Mucosa of descending colon (tissue), 3 donors: Measurements from ENCODE around the gene ZNF8. TPM values are rescaled to one million over a fixed set of nuclear protein-coding genes. Genes with fewer than 3 reads are reported as not detected.

Source experiments
- ATAC-seq: fragments of 200-7000 bp; cut with Tn5 transposase; one replicate; pipeline ENCODE4 v1.9.1; 2020; ENCODE audit warnings: mild to moderate bottlenecking, moderate library complexity
- DNase-seq, 3 donors: peaks; one replicate each; pipeline ENCODE4 v3.0.0-alpha.2; 2020
- H3K36me3 ChIP-seq: fragments of 200-600 bp; one replicate; pipeline ENCODE4 v1.8.0; 2021; ENCODE audit warnings: low read depth, mild to moderate bottlenecking
- H3K4me1 ChIP-seq: fragments of 200-600 bp; one replicate; pipeline ENCODE4 v1.8.0; 2021; ENCODE audit warnings: low read depth, mild to moderate bottlenecking
- H3K4me3 ChIP-seq: fragments of 200-600 bp; one replicate; pipeline ENCODE4 v1.8.0; 2021; ENCODE audit warnings: mild to moderate bottlenecking
- H3K9me3 ChIP-seq: fragments of 200-600 bp; one replicate; pipeline ENCODE4 v1.8.0; 2021; ENCODE audit warnings: mild to moderate bottlenecking
- intact Hi-C, 2 donors: fragments of 100-400 bp; cut with DNase I in 1 of 2; cut with micrococcal nuclease in 1 of 2; formaldehyde crosslinking; loops; one replicate each; pipeline versions ENCODE4 v1.11.0 to v1.11.1; 2022; cut with DNase I, micrococcal nuclease
- total RNA-seq, 3 donors: library from RNA; stranded (reverse); fragmentation: NEBNext Ultra II Directional in 2 of 3; extraction: Animal tissue kit (Norgen Biotek cat#: 25700) in 2 of 3; gene quantifications; one replicate each; pipeline versions ENCODE4 v1.2.1 to v1.2.4, GENCODE V29; 2021 to 2023
- TF ChIP-seq, protein P1 (sequence below): fragments of 200-600 bp; IDR thresholded peaks from one replicate; pipeline ENCODE4 v1.8.0; 2022; ENCODE audit warnings: antibody characterized with exemption, mild to moderate bottlenecking
- donor health status: DM: no; HTN: no; CAD: no; lungs with moderate emphysema.
- donor health status: DM: no; HTN: no; CAD: no.
- donor health status: DM: no; HTN: yes; CAD: no.

ZNF8 gene
- total RNA-seq, 3 donors from 2014 or later: 3.6 to 7.9 (median 3.8) TPM

DNA sequence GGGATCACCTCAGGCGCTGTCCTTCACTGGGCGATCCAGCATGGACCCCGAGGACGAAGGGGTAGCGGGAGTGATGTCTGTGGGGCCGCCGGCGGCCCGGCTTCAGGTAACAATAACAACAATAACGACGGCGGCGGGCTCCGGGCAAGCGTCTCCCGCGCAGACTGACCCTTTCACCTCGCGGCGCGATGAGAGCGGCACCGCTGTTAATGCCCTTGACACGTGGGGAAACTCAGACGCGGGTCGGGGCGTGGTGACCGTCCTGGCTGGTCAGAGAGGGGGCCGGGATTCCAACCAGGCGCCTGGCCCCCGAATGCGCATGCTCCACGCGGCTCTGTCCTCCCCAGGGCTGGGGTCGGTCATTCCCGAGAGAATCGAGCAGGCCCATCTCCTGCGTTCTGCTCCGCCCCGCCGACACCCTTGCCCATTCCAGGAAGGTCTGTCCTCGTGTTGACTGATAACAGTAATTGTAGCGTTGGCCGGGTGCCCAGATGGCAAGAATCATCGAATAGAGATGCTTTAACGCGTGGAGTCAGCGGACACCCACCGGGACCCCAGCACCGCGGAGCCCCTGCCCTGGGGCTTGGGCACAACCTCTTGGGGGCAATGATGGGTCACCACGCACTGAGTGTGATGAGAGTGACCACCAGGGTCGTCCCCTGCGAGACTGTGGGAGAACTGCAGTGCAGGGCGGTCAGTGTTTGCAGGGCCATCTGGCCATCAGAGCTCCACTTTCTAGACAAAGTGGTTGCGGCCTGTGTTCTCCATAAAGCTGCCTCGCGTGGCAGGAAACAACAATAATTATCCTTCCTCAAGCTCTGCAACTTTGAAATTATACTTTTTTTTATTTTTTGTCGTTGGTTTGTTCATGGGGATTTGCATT, 528 bp downstream of the ZNF8 start:
- intact Hi-C loops: no loop called here
- ATAC-seq: peak; percentile 50
- DNase-seq: peak; percentile 73 to 83 (median 77)
- peaks cover 33% of the 10 kb centered on the region for H3K9me3 ChIP-seq
- peak overlapping the region; percentile 80 for H3K4me3 ChIP-seq
- no peaks in the 10 kb centered on the region for H3K4me1 ChIP-seq
- no peaks in the 10 kb centered on the region for H3K36me3 ChIP-seq
- TF ChIP-seq, protein P1, sequence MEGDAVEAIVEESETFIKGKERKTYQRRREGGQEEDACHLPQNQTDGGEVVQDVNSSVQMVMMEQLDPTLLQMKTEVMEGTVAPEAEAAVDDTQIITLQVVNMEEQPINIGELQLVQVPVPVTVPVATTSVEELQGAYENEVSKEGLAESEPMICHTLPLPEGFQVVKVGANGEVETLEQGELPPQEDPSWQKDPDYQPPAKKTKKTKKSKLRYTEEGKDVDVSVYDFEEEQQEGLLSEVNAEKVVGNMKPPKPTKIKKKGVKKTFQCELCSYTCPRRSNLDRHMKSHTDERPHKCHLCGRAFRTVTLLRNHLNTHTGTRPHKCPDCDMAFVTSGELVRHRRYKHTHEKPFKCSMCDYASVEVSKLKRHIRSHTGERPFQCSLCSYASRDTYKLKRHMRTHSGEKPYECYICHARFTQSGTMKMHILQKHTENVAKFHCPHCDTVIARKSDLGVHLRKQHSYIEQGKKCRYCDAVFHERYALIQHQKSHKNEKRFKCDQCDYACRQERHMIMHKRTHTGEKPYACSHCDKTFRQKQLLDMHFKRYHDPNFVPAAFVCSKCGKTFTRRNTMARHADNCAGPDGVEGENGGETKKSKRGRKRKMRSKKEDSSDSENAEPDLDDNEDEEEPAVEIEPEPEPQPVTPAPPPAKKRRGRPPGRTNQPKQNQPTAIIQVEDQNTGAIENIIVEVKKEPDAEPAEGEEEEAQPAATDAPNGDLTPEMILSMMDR: no peak

DNA sequence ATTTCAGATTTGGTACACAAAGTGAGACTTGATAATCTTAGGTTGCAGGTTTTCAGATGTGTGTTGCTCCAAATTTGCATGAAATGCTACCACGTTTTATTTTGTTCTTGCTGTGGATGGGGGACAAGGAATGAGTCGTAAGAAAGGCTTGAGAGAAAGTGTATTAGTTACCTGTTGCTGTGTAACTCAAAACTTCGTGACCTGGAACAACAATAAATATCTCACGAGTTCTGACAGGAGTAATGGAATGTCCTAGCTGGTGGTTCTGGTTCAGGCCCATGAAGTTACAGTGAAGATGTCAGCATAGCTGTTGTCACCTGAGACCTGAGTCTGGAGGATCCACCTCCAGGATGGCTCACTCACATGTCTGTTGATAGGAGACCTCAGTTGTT, 1.2 kb downstream of the ZNF8 start:
- TF ChIP-seq, protein P1: no peak
- no peak overlapping the region for H3K4me3 ChIP-seq
- intact Hi-C loops: no loop called here
- no peaks in the 10 kb centered on the region for H3K4me1 ChIP-seq
- no peak for DNase-seq
- no peak for ATAC-seq
- H3K36me3 ChIP-seq: no peaks in the 10 kb centered on the region
- H3K9me3 ChIP-seq: peaks cover 28% of the 10 kb centered on the region

DNA sequence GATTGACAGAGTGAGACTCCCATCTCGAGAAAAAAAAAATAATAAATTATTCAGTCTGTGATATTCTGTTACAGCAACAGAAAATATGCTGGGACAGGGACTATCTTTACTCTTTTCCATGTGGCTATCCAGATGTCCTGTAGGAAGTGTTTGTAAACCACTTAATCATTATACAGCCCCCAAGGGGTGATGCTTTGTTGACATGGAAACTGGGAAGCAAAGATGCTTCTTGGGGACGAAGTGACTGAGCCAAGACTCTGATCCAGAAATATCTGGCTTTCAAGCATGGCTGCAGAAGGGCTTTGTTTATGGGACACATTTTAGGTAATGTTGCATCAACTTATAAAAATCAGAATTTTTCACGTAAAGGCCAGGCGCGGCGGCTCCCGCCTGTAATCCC, 5.4 kb downstream of the ZNF8 start:
- intact Hi-C loops: no loop called here

DNA sequence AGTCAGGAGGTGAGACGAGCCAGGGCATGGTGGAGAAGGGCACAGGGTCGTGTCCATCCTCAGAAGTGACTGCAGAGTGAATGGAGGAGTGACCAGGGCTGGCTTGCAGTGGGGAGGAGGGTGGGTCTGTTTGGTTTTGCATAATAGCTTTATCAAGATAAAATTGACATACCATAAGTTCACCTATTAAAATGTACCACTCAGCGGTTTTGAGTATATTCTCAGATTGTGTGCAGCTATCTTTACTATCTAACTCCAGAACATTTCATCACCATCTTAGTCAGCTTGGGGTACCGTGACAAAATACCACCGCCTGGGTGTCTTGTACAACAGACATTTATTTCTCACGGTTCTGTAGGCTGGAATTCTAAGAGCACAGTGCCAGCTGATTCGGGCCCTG, 13.2 kb downstream of the ZNF8 start:
- H3K9me3 ChIP-seq: peaks cover 62% of the 10 kb centered on the region
- TF ChIP-seq, protein P1: no peak
- no peak overlapping the region for H3K4me3 ChIP-seq
- no peak for ATAC-seq
- intact Hi-C loops: no loop called here
- peaks cover 16% of the 10 kb centered on the region for H3K36me3 ChIP-seq
- no peak for DNase-seq
- no peaks in the 10 kb centered on the region for H3K4me1 ChIP-seq

More for the DNA sequence above, 5.4 kb downstream of the ZNF8 start:
- ATAC-seq (no peak), DNase-seq (no peak)
- Histone ChIP-seq H3K4me3 (no peak overlapping the region), H3K4me1 (no peaks in the 10 kb centered on the region), H3K9me3 (peaks cover 11% of the 10 kb centered on the region), H3K36me3 (no peaks in the 10 kb centered on the region)
- TF ChIP-seq, protein P1: no peak

DNA sequence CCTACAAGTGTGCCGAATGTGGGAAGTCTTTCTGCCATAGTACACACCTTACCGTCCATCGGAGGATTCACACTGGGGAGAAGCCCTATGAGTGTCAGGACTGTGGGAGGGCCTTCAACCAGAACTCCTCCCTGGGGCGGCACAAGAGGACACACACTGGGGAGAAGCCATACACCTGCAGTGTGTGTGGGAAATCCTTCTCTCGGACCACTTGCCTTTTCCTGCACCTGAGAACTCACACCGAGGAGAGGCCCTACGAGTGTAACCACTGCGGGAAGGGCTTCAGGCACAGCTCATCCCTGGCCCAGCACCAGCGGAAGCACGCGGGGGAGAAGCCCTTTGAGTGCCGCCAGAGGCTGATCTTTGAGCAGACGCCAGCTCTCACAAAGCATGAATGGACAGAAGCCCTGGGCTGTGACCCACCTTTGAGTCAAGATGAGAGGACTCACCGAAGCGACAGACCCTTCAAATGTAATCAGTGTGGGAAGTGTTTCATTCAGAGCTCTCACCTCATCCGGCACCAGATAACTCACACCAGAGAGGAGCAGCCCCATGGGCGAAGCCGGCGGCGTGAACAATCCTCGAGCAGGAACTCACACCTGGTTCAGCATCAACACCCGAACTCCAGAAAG, 16.1 kb downstream of the ZNF8 start:
- intact Hi-C loops: no loop called here

More for the DNA sequence above, 16.1 kb downstream of the ZNF8 start:
- no peak for DNase-seq
- ATAC-seq: no peak
- Histone ChIP-seq H3K9me3 (peaks cover 76% of the 10 kb centered on the region), H3K4me1 (no peaks in the 10 kb centered on the region), H3K4me3 (no peak overlapping the region), H3K36me3 (peaks cover 16% of the 10 kb centered on the region)
- TF ChIP-seq, protein P1: no peak
